Subcutaneous adipose tissue (tissue), 4 donors: ENCODE measurements around the gene BAZ2B. TPM values are rescaled to one million over a fixed set of nuclear protein-coding genes. Genes with fewer than 3 reads are reported as not detected.

ENCODE experiments used
- CTCF ChIP-seq: fragments of 450-650 bp; IDR thresholded peaks from one replicate; pipeline ENCODE4 v1.5.1; 2016; ENCODE audit warnings: low read depth, mild to moderate bottlenecking, control low read depth, antibody characterized with exemption, moderate library complexity
- total RNA-seq, 4 donors: library from RNA; depleted of rRNA; stranded (reverse); fragments of >200 nt; gene quantifications; one replicate each; pipeline ENCODE4 v1.1.0, GENCODE V29; 2016

Gene BAZ2B
- total RNA-seq, 4 donors from 2014 or later: 106 to 128 (median 112) TPM

GRCh38 chr2:159419403-159419802, 196.9 kb downstream of the BAZ2B start:
- no peak for TF ChIP-seq CTCF

- TF ChIP-seq CTCF: no peak
Measured at GRCh38 chr2:159411460-159411859, 204.9 kb downstream of the BAZ2B start.

- no peak for TF ChIP-seq CTCF
Measured at GRCh38 chr2:159410276-159410675, 206.1 kb downstream of the BAZ2B start.

- TF ChIP-seq CTCF: no peak
Measured at GRCh38 chr2:159409116-159409800, 207.1 kb downstream of the BAZ2B start.

- no peak for TF ChIP-seq CTCF
Measured at GRCh38 chr2:159402790-159403189, 213.6 kb downstream of the BAZ2B start.

- no peak for TF ChIP-seq CTCF
Measured at GRCh38 chr2:159399716-159400415, 216.5 kb downstream of the BAZ2B start.

- no peak for TF ChIP-seq CTCF
Measured at GRCh38 chr2:159396799-159397198, 219.5 kb downstream of the BAZ2B start.
